IPS-NIHi7 (cell line): ENCODE data around the gene UBA6.
"Not testable (repeated sequence)": the region's sequence is repeated elsewhere in the genome, so short reads cannot be mapped to it uniquely, and the experiment has no call there.

Experiments used
- DNase-seq: peaks from one replicate; pipeline ENCODE4 v3.0.0; 2012; ENCODE audit warnings: mixed read lengths; ENCODE audit errors: extremely low spot score

The UBA6 gene

DNA sequence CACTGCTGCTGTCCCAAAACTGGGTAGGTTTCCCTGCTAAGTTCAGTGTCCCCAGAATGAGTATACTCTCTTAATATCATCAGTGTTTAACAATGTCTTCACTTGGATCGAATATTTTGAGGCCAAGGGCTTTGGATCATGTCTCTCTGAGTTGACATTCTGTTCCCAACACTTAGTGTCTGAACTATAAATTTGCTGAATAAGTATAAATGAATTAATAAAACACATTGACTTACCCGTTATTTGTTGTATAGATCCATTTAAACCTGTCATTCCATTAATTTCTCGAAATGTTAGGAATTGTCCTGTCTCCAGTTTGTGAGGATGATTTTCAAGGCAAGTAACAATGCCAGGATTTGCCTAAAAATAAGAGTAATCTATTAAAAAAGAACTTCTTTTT is 32.6 kb downstream of the UBA6 start:
- DNase-seq, result no peak

DNA sequence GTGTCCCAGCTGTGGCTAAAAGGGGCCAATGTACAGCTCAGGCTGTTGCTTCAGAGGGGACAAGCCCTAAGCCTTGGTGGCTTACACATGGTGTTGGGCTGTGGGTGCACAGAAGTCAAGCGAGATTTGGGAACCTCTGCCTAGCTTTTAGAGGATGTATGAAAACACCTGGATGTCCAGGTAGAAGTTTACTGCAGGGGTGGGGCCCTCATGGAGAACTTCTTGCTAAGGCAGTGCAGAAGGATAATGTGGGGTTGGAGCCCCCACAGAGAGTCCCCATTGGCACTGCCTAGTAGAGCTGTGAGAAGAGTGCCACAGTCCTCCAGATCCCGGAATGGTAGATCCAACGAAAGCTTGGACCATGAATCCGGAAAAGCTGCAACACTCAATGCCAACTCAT is 40.5 kb downstream of the UBA6 start:
- DNase-seq, result no peak

- DNase-seq, result no peak
These were observed 41.9 kb downstream of the UBA6 start for GRCh38 chr4:67659065-67659464.

DNA sequence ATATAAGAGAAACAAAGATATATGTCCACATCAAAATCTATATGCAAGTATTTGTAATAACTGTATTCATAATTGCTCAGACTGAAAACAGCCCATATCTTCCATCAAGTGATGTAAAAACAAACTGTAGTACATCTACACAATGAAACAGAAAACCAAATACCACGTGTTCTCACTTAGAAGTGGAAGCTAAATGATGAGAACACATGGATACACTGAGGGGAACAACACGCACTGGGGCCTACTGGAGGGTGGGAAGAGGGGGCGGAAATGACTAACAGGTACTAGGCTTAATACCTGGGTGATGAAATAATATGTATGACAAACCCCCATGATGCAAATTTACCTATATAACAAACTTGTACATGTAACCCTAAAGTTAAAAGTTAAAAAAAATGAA is 42.7 kb downstream of the UBA6 start:
- no peak for DNase-seq

DNA sequence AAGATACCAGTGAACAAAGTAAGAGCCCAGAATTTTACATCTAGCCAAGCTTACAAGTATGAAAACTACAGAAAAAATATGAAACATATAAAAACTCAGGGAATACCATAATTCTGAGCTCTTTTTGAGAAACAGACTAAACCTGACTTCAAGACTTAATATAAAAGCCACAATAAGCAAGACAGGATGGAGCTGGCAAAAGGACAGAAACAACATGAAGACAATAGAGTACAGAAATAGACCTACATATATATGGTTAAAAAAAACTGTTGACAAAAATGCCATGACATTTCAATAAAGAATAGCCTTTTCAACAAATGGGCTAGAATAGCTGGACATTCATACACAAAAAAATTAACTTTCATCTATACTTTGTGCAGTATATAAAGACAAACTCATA is 49.4 kb downstream of the UBA6 start:
- no peak for DNase-seq

- no peak for DNase-seq
These were observed 62.8 kb downstream of the UBA6 start for GRCh38 chr4:67638136-67638535.

DNA sequence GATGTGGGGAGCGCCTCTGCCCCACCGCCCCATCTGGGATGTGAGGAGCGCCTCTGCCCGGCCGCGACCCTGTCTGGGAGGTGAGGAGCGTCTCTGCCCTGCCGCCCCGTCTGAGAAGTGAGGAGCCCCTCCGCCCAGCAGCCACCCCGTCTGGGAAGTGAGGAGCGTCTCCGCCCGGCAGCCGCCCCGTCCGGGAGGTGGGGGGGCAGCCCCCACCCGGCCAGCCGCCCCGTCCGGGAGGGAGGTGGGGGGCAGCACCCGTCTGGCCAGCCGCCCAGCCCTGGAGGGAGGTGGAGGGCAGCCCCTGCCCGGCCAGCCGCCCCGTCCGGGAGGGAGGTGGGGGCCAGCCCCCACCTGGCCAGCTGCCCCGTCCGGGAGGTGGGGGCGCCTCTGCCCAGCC is 64.0 kb downstream of the UBA6 start:
- DNase-seq, result not testable (repeated sequence)

DNA sequence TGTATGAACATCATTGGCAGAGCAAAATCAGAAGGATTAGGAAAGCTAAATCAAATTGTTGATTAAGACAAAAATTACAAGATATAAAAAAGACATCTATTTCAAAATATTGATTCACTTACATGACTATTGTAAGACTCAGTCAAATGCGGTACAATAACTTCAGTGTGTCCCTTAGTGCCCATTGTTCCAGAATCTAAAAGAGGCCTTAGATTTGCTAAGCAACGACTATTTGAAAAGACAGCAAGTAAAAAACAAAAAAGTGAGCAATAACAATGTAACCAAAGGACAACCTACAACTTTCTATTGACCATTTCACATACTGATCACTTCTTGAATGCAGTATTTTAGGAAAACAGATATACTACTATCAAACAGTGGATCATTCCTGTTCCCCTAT is 65.6 kb downstream of the UBA6 start:
- DNase-seq, result no peak

GRCh38 chr4:67634741-67635140 is 66.2 kb downstream of the UBA6 start:
- DNase-seq, result no peak

- DNase-seq, result no peak
These were observed 68.5 kb downstream of the UBA6 start for GRCh38 chr4:67632492-67632891.

DNA sequence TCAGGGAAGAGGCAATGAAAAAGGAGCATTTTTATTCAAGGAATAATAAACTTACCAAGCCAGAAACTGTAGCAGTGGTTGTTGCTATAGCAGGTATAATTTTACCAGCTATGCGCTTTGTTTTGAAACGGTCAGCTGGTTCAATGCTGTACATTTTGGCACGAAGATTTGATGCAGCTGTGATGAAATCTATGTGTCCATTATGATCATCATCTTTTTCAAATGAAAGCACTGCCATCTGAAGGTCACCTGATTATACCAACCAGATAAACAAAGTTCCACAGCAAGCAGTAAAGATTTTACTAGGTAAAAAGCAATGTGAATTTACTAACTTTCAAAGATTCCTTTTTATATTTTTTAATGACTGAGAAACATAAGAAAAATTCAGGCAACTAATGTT is 76.0 kb downstream of the UBA6 start:
- no peak for DNase-seq

- no peak for DNase-seq
These were observed 84.5 kb downstream of the UBA6 start for GRCh38 chr4:67616478-67616877.

GRCh38 chr4:67615119-67615518 is 85.8 kb downstream of the UBA6 start:
- DNase-seq, result no peak

DNA sequence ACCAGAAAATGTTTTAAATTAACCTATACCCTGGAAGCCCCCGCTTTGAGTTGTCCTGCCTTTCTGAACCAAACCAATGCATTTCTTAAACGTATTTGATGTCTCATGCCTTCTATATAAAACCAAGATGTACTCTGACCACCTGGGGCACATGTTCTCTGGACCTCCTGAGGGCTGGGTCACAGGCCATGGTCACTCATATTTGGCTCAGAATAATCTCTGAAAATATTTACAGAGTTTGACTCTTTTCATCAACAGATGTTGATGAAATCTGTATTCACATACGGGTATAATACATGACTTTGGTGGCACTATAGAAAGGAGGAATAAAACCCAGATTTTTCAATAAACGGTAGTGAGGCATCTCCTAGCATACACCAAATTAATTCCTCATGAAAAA is 86.8 kb downstream of the UBA6 start:
- DNase-seq, result no peak

DNA sequence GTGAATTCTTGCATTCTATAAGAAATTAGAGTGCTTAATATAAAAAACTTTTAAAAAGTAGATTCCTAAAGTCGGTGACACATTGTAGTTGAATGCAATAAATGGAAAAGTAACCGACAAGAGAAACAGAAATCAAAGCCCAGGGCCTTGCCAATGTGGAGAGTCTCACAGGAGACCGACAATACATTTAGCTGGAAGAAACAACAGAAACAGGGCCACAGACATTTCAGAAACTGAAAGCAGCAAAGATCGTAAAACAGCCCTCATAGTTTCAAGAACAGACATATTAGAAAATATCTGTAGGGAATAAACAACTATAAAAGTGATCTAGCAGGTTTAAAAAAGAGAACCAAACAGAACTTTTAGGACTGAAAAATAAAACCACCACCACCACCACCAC is 92.9 kb downstream of the UBA6 start:
- DNase-seq, result no peak

- no peak for DNase-seq
These were observed 96.2 kb downstream of the UBA6 start for GRCh38 chr4:67604749-67605148.

DNA sequence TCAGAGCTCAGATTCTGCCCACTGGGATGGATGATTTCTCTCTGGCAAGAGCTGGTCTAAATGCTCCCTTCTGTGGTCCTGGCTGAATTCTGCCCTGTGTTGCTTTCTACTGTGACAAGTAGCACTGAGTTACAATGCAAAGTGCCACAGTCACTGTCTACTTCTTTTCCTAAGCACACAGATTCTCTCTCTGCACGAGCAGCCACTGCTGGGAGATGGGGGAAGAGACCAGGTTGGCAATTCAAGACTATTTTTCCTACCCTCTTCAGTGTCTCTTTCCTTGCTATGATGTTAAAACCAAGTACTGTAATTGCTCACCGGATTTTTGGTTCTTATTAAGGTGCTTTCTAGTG is 97.0 kb downstream of the UBA6 start:
- DNase-seq, result no peak

DNA sequence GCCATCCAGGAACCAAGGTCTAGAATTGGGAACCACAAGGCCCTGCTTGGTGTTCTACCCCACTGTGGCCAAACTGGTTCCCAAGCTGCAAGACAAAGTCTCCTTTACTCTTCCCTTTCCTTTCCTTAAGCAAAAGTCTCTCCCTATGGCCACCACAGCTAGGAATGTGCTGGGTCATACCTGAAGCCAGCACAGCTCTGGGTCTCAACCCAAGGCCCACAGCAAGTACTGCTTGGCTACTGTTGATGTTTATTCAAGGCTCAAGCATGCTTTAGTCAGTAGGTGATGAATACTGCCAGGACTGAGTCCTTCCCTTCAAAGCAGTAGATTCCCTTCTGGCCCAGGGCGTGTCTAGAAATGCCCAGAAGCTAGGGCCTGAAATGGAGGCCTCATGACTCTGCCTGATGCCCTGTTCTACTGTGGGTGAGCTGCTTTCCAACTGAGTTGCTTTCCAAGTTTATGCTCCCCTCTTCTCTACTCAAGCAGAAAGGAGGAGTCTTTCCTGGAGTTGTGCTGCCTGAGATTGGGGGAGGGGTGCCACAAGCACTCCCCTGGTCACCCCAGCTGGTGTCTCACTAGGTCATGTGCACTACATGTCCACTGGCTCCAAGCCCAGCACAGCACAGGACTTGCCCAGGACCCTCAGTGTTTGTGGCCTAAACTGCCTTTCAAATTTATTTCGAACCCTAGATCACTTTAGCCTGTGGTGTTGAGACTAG is 97.5 kb downstream of the UBA6 start:
- no peak for DNase-seq

DNA sequence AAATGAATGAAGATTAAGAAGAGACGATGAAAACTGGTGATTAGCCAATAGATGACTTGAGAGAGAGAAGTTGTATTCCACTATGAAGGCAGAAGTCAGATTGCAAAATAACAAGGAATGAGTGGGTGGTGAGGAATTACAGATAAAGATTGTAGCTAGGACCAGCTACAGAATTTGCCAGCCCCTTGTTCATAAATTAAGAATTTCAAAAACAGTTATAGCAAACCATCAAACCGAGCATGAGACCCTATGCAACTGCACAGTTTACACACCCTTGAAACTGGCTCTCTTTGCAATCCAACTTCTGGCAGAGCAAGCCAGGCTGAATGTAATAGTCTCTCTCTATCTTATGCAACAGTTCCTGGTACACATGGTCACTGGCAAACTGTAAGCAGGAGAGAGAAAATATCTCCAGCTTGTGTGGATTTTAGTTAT is 107.2 kb downstream of the UBA6 start:
- no peak for DNase-seq

- no peak for DNase-seq
These were observed 113.8 kb downstream of the UBA6 start for GRCh38 chr4:67587156-67587555.

GRCh38 chr4:67584496-67584895 is 116.5 kb downstream of the UBA6 start:
- DNase-seq, result no peak

DNA sequence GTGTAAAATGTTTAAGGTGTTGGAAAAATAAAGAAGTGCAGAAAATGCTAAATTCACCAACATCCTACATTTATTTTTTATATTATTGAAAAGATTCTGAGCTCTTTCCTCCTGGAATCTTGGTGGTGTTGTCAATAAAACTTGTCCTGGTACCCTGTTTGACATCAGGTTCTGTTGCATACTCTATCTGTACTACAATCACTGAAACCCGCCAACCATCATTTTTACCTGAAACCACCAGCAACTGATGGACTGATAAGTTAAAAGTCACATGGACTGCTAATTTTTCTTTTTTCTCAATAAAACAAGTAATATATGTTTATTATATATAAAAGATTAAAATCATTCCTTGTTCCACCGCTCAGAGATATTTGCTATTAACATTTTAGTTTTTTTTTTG is 119.0 kb downstream of the UBA6 start:
- DNase-seq, result no peak

DNA sequence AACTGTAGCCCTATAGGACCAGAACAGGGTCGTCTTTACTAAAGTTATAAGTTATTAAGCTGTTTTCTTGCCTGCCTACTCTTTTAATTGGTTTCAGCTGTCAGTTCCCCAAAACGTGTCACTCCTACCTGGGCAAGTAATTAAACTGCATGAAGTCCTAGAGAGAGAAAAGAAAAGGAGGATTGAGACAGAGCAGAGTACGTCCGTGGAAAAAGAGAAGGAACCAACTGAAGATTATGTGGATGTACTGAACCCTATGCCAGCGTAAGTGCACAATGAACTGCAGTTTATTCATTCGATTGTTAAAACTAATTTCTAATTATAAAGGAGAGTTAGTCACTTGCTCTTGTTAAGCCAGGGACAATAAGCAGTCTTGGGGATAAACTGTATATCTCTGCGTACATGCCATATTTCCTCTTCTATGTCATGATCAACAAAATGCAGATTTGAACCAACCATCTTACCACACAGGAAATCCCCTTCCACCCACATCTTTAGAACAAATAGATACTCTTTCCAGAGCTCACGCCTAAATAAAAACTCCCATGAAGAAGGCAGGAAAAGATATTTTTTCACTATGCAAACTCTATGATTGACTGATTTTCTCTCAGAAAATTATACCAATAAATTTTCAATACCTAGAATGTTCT is 119.6 kb downstream of the UBA6 start:
- DNase-seq, result no peak

DNA sequence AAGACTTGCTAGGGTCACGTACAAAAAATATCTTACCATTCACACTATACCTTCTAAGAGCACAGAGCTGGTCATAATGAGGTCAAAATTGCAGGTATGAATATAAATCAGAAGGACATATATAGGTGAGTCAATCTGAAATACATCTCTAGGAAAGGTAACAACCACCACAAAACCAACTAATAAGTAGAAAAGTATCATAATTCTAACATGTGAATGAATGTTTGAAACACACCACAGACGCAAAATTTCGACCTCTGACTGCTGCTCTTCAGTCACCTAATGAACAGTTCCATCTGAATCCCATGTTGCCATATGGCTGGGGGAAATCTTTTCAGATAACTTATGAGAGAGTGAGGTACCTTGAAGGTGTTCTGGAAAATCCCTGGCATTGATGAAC is 120.4 kb downstream of the UBA6 start:
- DNase-seq, result no peak
